Heart left ventricle (tissue), 16 donors: Measurements from ENCODE around the gene POGZ. TPM values are rescaled to one million over a fixed set of nuclear protein-coding genes. Genes with fewer than 3 reads are reported as not detected.

Experiments used
- ATAC-seq, 4 donors: fragments of 200-7000 bp; cut with Tn5 transposase; one replicate each; pipeline ENCODE4 v1.9.1; 2020 to 2022; ENCODE audit warnings: moderate library complexity in 4 of 4, mild to moderate bottlenecking in 3 of 4, moderate number of reproducible peaks in 1 of 4
- DNase-seq, 5 donors: peaks; one replicate each; pipeline ENCODE4 v3.0.0-alpha.2; 2020
- H3K27ac ChIP-seq, 12 donors: fragments of 200-600 bp; sonication (generic) in 4 of 12; one replicate each; pipeline versions ENCODE4 v1.5.0 to v1.8.0; 2016 to 2022; ENCODE audit warnings: mild to moderate bottlenecking in 2 of 12
- H3K27me3 ChIP-seq, 9 donors: fragments of 200-600 bp; sonication (generic) in 2 of 9; one replicate each; pipeline versions ENCODE4 v1.5.1 to v1.8.0; 2016 to 2022; ENCODE audit warnings: mild to moderate bottlenecking in 3 of 9
- H3K36me3 ChIP-seq, 9 donors: fragments of 200-600 bp; sonication (generic) in 2 of 9; one replicate each; pipeline versions ENCODE4 v1.5.0 to v1.8.0; 2018 to 2022; ENCODE audit warnings: mild to moderate bottlenecking in 2 of 9
- H3K4me1 ChIP-seq, 12 donors: fragments of 200-600 bp; sonication (generic) in 4 of 12; one replicate each; pipeline versions ENCODE4 v1.5.0 to v1.8.0; 2016 to 2022; ENCODE audit warnings: mild to moderate bottlenecking in 3 of 12
- H3K4me3 ChIP-seq, 12 donors: fragments of 200-600 bp; sonication (generic) in 4 of 12; one replicate each; pipeline versions ENCODE4 v1.5.0 to v1.8.0; 2017 to 2022; ENCODE audit warnings: mild to moderate bottlenecking in 9 of 12, moderate library complexity in 4 of 12
- H3K9me3 ChIP-seq, 12 donors: fragments of 200-600 bp; sonication (generic) in 4 of 12; one replicate each; pipeline versions ENCODE4 v1.5.0 to v1.8.0; 2016 to 2022; ENCODE audit warnings: mild to moderate bottlenecking in 1 of 12
- POLR2A ChIP-seq, 2 donors: fragments of 450-650 bp; IDR thresholded peaks; one replicate each; pipeline ENCODE4 v1.6.1; 2017; ENCODE audit warnings: antibody characterized with exemption in 2 of 2, mild to moderate bottlenecking in 2 of 2, moderate library complexity in 2 of 2
- WGBS, 4 donors: extraction: QIAGEN DNeasy Blood & Tissue Kit in 2 of 4; methylation state at CpG; one replicate each; pipeline versions ENCODE4 v1.1.5 to v1.1.7; 2013 to 2018; 5-methylcytosine and 5-hydroxymethylcytosine counted together
- intact Hi-C, 10 donors: fragments of 100-400 bp; cut with DNase I; formaldehyde crosslinking; loops; one replicate each; pipeline versions ENCODE4 v1.11.1 to v1.14.2; 2022
- polyA plus RNA-seq, 2 donors: library from polyadenylated mRNA; stranded (reverse); fragments of 200-250 nt; gene quantifications; one replicate each; pipeline ENCODE4 v1.2.3, GENCODE V29; 2013
- total RNA-seq, 9 donors: library from RNA; depleted of rRNA in 2 of 9; stranded (reverse); fragments of >200 nt in 2 of 9; fragmentation: NEBNext Ultra II Directional in 3 of 9; extraction: Animal tissue kit (Norgen Biotek cat#: 25700) in 3 of 9; gene quantifications; one replicate each; pipeline versions ENCODE4 v1.1.0 to v1.2.4, GENCODE V29; 2016 to 2023
- TF ChIP-seq, protein P1 (sequence below), 12 donors: fragments of 200-600 bp; sonication (generic) in 4 of 12; IDR thresholded peaks; one replicate each; pipeline versions ENCODE4 v1.5.0 to v1.8.0; 2018 to 2022; ENCODE audit warnings: antibody characterized with exemption in 12 of 12, mild to moderate bottlenecking in 5 of 12
- donor health status: ischemic (EF 13 %, LVEDD 7.1; RV severe dilation, severe dysfunction).
- donor health status: healthy with polysubstance abuse.
- donor health status: DM: no; HTN: yes; CAD: no.
- donor health status: DM: no; HTN: no; CAD: no.
- donor health status: ischemic (EF 25% LVEDD 6.9; RV normal size, moderate dysfunction).
- donor health status: ischemic (EF 25% LVEDD 5.7; RV mildly dilated, moderate dysfunction).
- donor health status: healthy.
- donor health status: DM: yes; HTN: yes; CAD: no.
- donor health status: ischemic (EF 35%, LVEDD 5.7; RV mildly dilated, moderate dysfunction).
- donor health status: nonischemic (EF 11% LVEDD 7.7; RV severe dilation, severe dysfunction).
- donor health status: DM: yes; HTN: yes; CAD: no.
- donor health status: PGD.
- donor health status: ischemic (EF 29% LVEDD 5.4; RV normal size, mild dysfunction).
- donor health status: nonischemic (EF 23%, LVEDD 6.1; RV moderate dilation, normal function).

The POGZ gene
- total and polyA plus RNA-seq, 11 donors = 11.4 to 64.3 (median 35.2) TPM

DNA sequence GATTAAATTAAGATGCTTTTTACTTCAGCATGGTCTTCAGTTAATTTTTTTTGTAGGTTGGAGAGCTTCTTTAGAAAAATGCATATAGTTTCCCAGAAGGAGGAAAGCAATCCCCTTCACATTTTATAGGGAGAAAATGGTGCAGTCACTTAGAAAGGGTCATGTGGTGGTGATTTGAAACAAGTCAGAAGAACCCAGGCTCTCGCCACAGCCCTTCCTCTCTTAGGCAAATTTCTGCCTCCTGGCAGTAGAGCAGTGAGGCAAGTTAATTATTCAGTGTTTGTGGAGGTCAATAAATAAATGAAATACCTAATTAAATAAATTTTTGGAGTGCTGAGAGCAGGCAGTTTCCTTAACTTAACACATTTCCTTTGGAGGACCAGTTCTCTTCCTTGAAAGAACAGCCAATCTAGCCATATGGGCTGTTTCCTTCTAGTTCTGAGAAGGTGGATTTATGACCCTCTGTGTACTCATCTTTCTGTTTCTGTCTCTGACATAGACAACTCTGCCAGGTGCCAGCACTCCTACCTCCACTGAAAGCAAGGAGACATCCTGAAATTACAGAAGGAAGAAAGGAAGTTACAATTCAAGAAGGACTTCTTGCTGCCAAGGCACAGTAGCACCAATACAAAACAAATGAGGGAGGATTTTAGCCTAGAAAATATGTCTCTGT lies 19.0 kb upstream of the POGZ start:
- ATAC-seq = no peak
- 94 to 98% (median 97%) methylated on average over 1 of the region's 1 CpG for WGBS, 4 donors
- no peaks in the 10 kb centered on the region for H3K36me3 ChIP-seq
- H3K9me3 ChIP-seq = peaks cover 0 to 12% (median 2%) of the 10 kb centered on the region in 12 donors
- H3K27me3 ChIP-seq = no peaks in the 10 kb centered on the region
- intact Hi-C loops = no loop called here
- no peak overlapping the region for H3K27ac ChIP-seq
- TF ChIP-seq, protein P1, sequence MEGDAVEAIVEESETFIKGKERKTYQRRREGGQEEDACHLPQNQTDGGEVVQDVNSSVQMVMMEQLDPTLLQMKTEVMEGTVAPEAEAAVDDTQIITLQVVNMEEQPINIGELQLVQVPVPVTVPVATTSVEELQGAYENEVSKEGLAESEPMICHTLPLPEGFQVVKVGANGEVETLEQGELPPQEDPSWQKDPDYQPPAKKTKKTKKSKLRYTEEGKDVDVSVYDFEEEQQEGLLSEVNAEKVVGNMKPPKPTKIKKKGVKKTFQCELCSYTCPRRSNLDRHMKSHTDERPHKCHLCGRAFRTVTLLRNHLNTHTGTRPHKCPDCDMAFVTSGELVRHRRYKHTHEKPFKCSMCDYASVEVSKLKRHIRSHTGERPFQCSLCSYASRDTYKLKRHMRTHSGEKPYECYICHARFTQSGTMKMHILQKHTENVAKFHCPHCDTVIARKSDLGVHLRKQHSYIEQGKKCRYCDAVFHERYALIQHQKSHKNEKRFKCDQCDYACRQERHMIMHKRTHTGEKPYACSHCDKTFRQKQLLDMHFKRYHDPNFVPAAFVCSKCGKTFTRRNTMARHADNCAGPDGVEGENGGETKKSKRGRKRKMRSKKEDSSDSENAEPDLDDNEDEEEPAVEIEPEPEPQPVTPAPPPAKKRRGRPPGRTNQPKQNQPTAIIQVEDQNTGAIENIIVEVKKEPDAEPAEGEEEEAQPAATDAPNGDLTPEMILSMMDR (IDR thresholded peaks at IDR 0.05) = no peak
- no peak for TF ChIP-seq POLR2A (IDR thresholded peaks at IDR 0.05)
- H3K4me3 ChIP-seq = no peak overlapping the region
- peaks cover 0 to 6% (median 1%) of the 10 kb centered on the region in 12 donors for H3K4me1 ChIP-seq
- DNase-seq = no peak

DNA sequence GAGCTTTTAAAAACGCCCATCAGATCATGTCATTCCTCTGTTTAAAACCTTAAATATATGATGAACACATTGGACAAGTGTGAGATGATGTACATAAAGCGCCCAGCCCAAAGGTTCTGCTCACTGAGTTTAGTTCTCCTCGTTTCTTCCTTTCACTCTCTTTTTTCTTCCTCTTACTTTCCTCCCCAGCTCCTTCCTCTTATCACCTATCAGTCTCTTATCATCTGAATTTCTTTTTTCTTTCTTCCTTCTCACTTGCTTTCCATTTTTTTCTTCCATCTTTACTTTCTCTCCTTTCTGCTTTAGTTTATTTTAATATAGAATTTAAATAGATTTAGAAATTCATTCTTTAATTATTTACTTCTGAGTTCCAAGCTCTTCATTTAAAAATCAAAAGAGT lies 17.8 kb upstream of the POGZ start:
- H3K4me1 ChIP-seq = peaks cover 0 to 13% (median 4%) of the 10 kb centered on the region in 12 donors
- WGBS, 4 donors = 72 to 89% (median 87%) methylated on average over 3 of the region's 3 CpGs
- H3K27ac ChIP-seq = no peak overlapping the region
- H3K4me3 ChIP-seq = no peak overlapping the region
- no peak for DNase-seq
- H3K27me3 ChIP-seq = no peaks in the 10 kb centered on the region
- intact Hi-C loops = no loop called here
- no peak for ATAC-seq
- peaks cover 0 to 8% (median under 1%) of the 10 kb centered on the region in 12 donors for H3K9me3 ChIP-seq
- H3K36me3 ChIP-seq = no peaks in the 10 kb centered on the region
- no peak for TF ChIP-seq POLR2A (IDR thresholded peaks at IDR 0.05)
- TF ChIP-seq, protein P1 (IDR thresholded peaks at IDR 0.05) = no peak

DNA sequence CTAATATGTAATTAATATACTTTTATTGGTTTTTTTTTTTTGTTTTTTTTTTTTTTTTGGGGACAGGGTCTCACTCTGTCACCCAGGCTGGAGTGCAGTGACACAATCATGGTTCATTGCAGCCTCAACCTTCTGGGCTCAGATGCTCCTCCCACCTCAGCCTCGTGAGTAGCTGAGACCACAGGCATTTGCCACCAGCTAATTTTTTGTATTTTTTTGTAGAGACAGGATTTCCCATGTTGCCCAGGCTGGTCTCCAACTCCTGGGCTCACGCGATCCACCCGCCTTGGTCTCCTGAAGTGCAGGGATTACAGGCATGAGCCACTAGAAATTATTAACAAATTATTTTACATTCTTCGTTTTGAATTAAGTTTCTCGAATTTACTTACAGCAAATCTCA lies 16.8 kb upstream of the POGZ start:
- ATAC-seq (no peak), DNase-seq (no peak)
- Histone ChIP-seq H3K9me3 (no peaks in the 10 kb centered on the region), H3K36me3 (no peaks in the 10 kb centered on the region), H3K4me3 (no peak overlapping the region), H3K4me1 (peaks cover 0 to 13% (median 4%) of the 10 kb centered on the region in 12 donors), H3K27ac (no peak overlapping the region), H3K27me3 (no peaks in the 10 kb centered on the region)
- 86 to 88% (median 88%) methylated on average over 6 of the region's 6 CpGs for WGBS, 4 donors
- TF ChIP-seq, protein P1 (IDR thresholded peaks at IDR 0.05) = no peak
- no peak for TF ChIP-seq POLR2A (IDR thresholded peaks at IDR 0.05)
- intact Hi-C loops = no loop called here

DNA sequence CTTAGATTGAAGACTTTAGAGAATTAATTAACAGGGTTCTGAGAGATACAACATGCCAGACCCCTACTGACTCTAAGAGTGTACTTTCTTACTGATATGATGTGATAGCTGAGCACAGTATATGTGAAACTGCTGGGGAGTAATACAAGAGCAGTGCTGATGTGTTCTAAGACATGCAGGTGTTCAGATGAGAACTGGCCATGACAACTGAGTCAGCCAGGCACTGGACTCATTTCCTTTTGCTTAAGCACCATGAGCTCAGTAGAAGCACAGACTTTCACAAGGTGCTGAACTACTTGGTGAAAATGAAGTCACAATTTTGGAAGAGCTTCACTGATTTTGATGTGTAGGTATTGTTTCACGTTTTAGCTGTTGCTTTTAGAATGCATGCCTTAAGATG lies 15.9 kb upstream of the POGZ start:
- Histone ChIP-seq H3K4me1 (peaks cover 0 to 13% (median 4%) of the 10 kb centered on the region in 12 donors), H3K27me3 (no peaks in the 10 kb centered on the region), H3K4me3 (no peak overlapping the region), H3K27ac (no peak overlapping the region), H3K9me3 (no peaks in the 10 kb centered on the region), H3K36me3 (no peaks in the 10 kb centered on the region)
- TF ChIP-seq POLR2A (IDR thresholded peaks at IDR 0.05) = no peak
- TF ChIP-seq, protein P1 (IDR thresholded peaks at IDR 0.05) = no peak
- DNase-seq (no peak), ATAC-seq (no peak)
- 69 to 90% (median 86%) methylated on average over 1 of the region's 1 CpG for WGBS, 4 donors
- intact Hi-C loops = no loop called here
